ENCODE data around the gene RTN3.

RTN3 gene

GRCh38 chr11:63652671-63653070 lies 28.6 kb upstream of the RTN3 start:
- H3K36me3 ChIP-seq (ENCODE audit: control insufficient read depth, insufficient read depth, low read length), result peaks cover 4% of the 10 kb centered on the region
- TF ChIP-seq CTCF (IDR thresholded peaks at IDR 0.05; ENCODE audit: insufficient read depth, low read length, poor library complexity, severe bottlenecking), result no peak

GRCh38 chr11:63660972-63661371 lies 20.3 kb upstream of the RTN3 start:
- no peak for TF ChIP-seq CTCF (IDR thresholded peaks at IDR 0.05; ENCODE audit: insufficient read depth, low read length, poor library complexity, severe bottlenecking)
- H3K4me3 ChIP-seq (replicated peaks; ENCODE audit: low read depth, low read length), result no peak overlapping the region
- H3K27me3 ChIP-seq (replicated peaks; ENCODE audit: control insufficient read depth, insufficient read depth, low read length), result no peaks in the 10 kb centered on the region
- H3K36me3 ChIP-seq (ENCODE audit: control insufficient read depth, insufficient read depth, low read length), result no peaks in the 10 kb centered on the region
- no peak for DNase-seq (ENCODE audit: extremely low read depth, insufficient read length)

More at GRCh38 chr11:63652671-63653070, 28.6 kb upstream of the RTN3 start:
- no peaks in the 10 kb centered on the region for H3K27me3 ChIP-seq (replicated peaks; ENCODE audit: control insufficient read depth, insufficient read depth, low read length)
- no peak for DNase-seq (ENCODE audit: extremely low read depth, insufficient read length)
- H3K4me3 ChIP-seq (replicated peaks; ENCODE audit: low read depth, low read length), result no peak overlapping the region

- Histone ChIP-seq H3K27me3 (replicated peaks; ENCODE audit: control insufficient read depth, insufficient read depth, low read length) (no peaks in the 10 kb centered on the region), H3K36me3 (ENCODE audit: control insufficient read depth, insufficient read depth, low read length) (no peaks in the 10 kb centered on the region; the same call in 1 of the 2 replicates), H3K4me3 (replicated peaks; ENCODE audit: low read depth, low read length) (no peak overlapping the region)
- no peak for DNase-seq (ENCODE audit: extremely low read depth, insufficient read length)
- TF ChIP-seq CTCF (IDR thresholded peaks at IDR 0.05; ENCODE audit: insufficient read depth, low read length, poor library complexity, severe bottlenecking), result no peak
Observed at GRCh38 chr11:63663809-63664208, 17.5 kb upstream of the RTN3 start.

- H3K27me3 ChIP-seq (replicated peaks; ENCODE audit: control insufficient read depth, insufficient read depth, low read length), result no peaks in the 10 kb centered on the region
- DNase-seq (ENCODE audit: extremely low read depth, insufficient read length), result no peak
- TF ChIP-seq CTCF (IDR thresholded peaks at IDR 0.05; ENCODE audit: insufficient read depth, low read length, poor library complexity, severe bottlenecking), result no peak
- no peak overlapping the region for H3K4me3 ChIP-seq (replicated peaks; ENCODE audit: low read depth, low read length)
- no peaks in the 10 kb centered on the region; the same call in 1 of the 2 replicates for H3K36me3 ChIP-seq (ENCODE audit: control insufficient read depth, insufficient read depth, low read length)
Observed at GRCh38 chr11:63666874-63667273, 14.4 kb upstream of the RTN3 start.

- no peak for TF ChIP-seq CTCF (IDR thresholded peaks at IDR 0.05; ENCODE audit: insufficient read depth, low read length, poor library complexity, severe bottlenecking)
- no peaks in the 10 kb centered on the region; the same call in 1 of the 2 replicates for H3K36me3 ChIP-seq (ENCODE audit: control insufficient read depth, insufficient read depth, low read length)
- DNase-seq (ENCODE audit: extremely low read depth, insufficient read length), result no peak
- H3K4me3 ChIP-seq (replicated peaks; ENCODE audit: low read depth, low read length), result no peak overlapping the region
- no peaks in the 10 kb centered on the region for H3K27me3 ChIP-seq (replicated peaks; ENCODE audit: control insufficient read depth, insufficient read depth, low read length)
Observed at GRCh38 chr11:63667995-63668795, 13.1 kb upstream of the RTN3 start.

All from GM06990 (cell line).